HUDEP-2 (cell line): ENCODE measurements around the gene CCL8.

ENCODE experiments used
- DNase-seq, 76 experiments: peaks; one replicate each; lab custom pipeline; 2025; ENCODE audit not compliant: unreplicated experiment in 76 of 76; lab: John Stamatoyannopoulos, UW

Gene CCL8

DNA sequence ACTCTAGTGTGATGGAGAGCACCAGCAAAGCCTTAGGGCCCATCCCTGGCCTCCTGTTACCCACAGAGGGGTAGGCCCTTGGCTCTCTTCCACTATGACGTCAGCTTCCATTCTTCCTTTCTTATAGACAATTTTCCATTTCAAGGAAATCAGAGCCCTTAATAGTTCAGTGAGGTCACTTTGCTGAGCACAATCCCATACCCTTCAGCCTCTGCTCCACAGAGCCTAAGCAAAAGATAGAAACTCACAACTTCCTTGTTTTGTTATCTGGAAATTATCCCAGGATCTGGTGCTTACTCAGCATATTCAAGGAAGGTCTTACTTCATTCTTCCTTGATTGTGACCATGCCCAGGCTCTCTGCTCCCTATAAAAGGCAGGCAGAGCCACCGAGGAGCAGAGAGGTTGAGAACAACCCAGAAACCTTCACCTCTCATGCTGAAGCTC is at the start of gene CCL8:
Gene CCL8, plus strand, starts transcription at position 397 of the 445 bp plus-strand sequence. CDS start 67 bp downstream, outside the sequence.
- no peak for DNase-seq

DNA sequence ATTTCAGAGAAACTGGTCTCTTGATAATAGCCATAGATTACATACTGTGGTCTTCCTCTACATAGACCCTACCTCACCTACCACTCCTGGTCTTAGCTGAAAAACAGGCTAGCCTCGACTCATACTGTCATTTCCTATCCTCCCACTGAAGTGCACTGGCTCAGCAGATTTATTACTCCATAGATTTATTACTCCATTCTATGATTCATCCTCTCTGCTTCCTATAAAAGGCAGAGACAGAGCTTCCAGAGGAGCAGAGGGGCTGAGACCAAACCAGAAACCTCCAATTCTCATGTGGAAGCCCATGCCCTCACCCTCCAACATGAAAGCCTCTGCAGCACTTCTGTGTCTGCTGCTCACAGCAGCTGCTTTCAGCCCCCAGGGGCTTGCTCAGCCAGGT is 49.3 kb upstream of the CCL8 start, which contains the start of gene CCL7:
Gene CCL7, plus strand, starts transcription at position 253 of the 400 bp plus-strand sequence. Its CDS starts 70 bp downstream, at position 323.
- no peak for DNase-seq

DNA sequence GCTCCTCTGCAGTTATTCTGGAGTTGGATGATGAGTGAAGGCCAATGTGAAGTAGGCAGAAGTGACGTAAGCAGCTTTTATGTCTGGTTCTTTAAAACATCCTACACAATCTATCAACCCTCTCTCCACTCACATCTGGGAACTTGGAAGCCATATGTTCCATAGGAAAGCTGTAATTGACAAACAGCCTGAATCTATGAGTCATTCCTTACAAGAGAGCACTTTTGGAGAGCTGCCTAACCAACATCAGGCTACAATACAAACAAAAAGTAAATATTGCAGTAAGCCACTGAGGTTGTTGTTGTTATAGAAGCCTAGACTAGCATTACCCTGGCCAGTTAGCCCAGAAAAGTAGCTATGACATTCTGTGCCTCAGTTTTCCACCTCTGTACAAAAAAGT is 43.4 kb upstream of the CCL8 start:
- no peak for DNase-seq

DNA sequence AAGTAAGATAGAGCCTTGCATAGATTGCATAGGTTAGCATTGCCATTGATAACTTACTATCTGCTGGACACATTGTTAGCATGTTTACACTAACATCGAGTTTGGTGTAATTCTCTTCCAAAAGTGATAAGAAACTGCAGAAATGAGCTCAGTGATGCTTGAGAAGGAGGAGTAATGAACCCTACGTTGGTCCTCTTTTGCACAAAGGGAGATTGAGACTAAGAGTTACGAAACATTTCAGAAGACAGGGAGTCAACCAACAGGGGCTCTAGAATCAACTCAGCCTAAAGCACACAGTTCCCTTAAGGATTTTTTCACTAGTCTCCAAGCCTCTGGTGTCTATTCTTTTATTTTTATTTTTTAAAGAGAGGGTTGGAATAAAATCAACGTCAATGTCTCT is 42.4 kb upstream of the CCL8 start:
- no peak for DNase-seq

DNA sequence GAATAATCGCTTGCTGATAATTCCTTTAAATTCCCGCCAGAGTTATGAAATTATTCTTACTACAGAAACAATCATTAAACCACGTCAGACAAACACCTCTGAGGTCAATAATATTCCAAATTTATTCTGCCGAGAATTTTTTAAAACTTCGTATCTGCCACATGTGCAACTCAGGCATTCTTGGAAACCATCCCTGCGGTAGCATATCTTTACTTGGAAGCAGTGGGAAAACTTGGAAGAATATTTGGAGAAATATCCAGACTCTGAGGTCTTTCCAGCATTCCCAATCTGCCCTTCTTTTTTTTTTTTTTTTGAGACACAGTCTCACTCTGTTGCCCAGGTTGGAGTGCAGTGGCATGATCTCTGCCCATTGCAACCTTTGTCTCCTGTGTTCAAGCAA is 35.7 kb upstream of the CCL8 start:
- DNase-seq, result no peak

DNA sequence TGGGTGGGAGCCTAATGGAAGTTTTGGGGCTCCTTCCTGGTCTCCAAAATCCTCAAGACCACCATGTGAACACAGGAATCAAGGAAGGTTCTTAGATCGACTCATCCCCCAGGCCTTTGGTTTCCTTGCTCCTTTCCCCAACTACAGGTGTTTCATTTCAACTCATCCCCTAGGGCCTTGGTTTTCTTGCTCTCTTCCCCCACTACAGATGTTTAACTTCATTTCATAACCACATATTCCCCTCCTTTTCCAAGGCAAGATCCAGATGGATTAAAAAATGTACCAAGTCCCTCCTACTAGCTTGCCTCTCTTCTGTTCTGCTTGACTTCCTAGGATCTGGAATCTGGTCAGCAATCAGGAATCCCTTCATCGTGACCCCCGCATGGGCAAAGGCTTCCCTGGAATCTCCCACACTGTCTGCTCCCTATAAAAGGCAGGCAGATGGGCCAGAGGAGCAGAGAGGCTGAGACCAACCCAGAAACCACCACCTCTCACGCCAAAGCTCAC is 33.9 kb upstream of the CCL8 start, which contains the start of gene CCL11:
Gene CCL11, plus strand, starts transcription at position 457 of the 507 bp plus-strand sequence. CDS start 67 bp downstream, outside the sequence.
- no peak for DNase-seq

DNA sequence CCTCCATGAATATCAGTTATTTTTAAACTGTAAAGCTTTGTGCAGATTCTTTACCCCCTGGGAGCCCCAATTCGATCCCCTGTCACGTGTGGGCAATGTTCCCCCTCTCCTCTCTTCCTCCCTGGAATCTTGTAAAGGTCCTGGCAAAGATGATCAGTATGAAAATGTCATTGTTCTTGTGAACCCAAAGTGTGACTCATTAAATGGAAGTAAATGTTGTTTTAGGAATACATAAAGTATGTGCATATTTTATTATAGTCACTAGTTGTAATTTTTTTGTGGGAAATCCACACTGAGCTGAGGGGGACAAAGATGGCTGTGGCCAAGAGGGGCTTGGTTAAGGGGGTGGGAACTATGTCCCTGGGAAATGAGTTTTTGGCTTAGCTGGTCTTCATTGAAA is 31.4 kb upstream of the CCL8 start:
- no peak for DNase-seq

DNA sequence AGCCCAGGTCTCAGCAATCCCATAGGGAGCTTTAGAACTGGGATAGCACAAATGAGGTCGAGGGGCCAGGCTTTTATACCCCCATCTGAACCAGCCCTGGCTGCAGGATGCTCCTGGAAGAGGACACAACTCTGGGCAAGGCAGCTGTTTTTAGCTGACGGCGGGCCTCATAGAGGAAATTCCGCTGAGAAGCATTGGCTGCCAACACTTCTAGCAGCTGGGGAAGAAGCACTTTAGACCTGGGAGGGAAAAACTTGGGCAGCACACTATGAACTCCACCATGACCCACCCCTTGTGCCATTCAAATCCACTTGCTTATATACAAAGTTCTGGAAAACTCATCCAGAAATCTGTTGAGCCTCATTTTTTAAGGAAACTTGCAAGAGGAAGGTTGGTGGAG is 28.6 kb upstream of the CCL8 start:
- DNase-seq, result no peak

DNA sequence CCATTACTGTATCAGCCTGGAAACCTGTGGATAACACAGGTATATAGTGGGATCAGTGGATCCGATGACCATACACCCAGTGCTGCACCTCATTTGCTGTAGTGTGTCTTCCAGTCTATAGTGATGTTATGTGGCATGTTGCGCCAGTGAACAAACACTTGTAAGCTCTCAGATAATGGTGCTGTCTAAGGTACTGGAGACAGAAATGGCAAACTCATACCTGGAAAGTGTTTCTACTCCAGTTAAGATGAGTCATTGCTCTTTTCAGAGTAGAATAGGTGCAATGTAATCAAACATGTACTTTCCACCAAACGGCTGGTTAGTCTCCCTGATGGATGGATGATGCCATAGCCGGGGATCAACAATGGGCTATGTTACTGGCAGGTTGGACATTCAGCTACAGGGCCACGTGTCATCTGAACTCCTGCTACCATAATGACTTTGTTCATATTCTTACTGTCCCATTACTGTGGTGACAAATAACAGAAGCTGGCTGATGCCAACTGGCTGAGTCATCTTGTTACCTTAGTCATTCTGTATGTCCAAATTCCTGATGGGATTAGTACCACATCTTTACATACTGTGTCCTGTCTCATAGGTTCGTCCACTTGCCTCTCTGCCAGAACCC is 27.4 kb upstream of the CCL8 start:
- no peak for DNase-seq

DNA sequence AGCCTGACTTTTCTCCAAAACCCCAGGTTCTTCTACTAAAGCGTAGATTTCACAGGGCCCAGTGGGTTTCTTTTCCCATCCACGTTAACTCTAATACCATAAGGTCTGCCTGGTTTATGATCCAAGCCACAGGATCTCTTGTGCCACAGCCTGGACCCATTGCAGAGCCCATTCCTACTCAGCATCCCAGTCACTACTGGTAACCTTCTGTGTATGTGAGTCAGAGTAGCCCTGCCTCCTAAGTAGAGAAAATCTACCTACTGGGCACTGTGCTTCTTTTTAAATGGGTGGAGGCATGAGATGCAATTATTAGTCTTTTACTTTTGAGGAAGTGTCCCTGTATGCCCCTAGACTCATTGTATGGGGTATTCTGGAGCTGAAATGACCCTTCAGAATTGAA is 20.2 kb upstream of the CCL8 start:
- DNase-seq, result no peak

DNA sequence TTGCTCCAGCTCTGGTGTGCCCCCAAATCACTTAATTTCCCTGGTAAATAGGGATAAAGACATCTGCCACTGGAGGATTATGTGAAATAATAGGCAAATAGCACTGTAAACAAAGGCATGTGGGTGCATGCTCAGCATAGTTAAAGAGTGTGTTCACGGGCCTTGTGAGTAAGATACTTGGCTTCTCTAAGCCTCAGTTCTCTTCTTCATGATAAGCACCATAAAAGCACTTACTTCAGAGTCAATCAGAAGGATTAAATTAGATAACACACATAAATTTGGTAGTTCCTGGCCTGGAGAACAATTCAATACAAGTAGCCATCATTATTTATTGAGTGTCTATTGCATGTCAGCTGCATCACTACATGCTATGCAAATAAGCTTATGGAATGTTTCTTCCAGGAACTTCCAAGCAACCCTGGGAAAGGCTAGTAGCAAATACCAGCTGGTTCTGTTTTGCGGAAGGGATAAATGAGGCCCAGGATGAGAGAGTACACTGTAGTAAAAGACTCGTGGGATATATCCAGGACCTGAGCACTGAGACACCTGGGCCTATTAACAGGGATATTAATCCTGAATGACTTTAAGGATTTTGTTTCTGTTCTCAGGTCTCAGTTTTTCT is 19.2 kb upstream of the CCL8 start:
- no peak for DNase-seq

DNA sequence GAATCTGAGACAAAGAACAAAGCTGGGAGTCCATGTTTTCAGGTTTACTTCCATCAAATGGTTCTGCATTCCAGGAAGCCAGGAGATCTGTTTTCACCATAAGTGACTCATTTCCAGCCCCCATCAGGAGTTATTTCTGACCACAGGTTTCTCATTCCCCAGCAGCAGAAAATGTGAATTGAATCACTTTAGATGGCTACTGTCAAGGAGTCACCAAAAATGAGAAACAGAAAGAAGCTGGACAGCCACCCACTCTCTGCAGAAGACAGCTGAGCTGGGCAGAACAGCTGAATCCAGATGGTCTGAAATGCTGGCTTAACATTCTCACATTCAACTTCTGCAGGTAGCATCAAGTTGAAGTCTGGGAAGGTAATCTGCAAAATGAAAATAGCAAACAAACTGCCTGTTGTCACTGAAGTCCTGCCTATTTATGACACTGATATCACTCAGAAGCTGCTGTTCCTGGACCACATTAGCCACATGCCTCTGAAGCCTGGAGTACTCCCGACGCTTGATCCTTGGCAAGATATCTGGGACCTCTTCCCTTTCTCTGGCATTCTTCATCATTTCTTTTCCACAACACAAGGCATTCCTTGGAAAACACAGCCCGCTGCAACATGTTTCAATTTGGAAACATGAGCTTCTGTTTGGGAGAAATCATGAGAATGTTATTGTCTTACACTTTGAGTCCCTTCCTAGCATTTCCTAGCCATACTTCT is 18.4 kb upstream of the CCL8 start:
- DNase-seq, result no peak

DNA sequence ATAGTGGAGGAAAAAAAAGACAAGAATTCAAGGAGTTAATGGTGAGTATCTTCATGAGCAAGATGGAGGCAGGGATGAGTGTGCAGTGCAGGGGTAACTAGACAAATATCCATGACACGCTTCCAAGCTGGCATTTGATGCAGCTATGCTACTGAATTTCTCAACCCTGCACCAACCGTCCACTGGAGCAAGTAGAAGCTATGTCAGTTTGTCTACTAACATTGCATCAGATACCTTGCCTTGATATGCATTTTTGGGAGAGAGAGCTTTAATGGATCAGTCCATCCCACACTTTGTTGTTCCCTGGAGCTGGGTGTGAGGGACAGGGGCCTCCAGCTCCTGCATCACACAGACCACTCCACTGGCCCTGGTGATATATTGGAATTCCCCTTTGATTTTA is 17.2 kb upstream of the CCL8 start:
- DNase-seq, result no peak

DNA sequence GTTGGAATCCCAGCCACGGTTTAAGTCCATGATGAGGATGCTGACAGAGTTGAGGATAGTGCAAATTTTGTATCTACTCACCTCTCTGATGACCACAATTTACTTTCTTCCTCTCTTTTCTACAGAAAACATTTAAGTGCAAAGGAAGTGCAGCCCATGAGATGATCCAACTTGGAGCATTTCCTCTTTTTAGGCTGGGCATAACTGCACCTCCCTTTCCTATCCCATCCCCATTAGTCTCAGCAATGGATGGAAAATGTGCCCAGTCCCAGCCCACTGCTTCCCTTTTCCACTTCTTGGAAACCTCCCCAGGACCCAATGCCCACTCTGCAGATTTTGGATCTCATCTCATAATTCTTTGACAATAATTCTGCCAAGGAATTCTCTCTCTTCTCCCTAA is 16.6 kb upstream of the CCL8 start:
- no peak for DNase-seq

DNA sequence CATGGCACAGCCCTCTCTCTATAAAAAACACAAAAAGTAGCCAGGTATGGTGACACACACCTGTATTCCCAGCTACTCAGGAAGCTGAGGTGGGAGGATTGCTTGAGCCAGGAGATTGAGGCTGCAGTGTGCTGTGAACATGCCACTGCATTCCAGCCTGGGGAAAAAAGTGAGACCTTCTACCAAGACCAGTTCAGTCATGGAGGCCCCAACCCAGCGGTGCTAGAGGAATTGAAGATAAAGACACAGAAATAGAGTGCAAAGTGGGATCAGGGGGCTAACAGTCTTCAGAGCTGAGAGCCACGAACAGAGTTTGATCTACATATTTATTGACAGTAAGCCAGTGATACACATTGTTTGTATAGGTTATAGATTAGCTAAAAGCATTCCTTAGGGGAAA is 15.6 kb upstream of the CCL8 start:
- DNase-seq, result no peak

DNA sequence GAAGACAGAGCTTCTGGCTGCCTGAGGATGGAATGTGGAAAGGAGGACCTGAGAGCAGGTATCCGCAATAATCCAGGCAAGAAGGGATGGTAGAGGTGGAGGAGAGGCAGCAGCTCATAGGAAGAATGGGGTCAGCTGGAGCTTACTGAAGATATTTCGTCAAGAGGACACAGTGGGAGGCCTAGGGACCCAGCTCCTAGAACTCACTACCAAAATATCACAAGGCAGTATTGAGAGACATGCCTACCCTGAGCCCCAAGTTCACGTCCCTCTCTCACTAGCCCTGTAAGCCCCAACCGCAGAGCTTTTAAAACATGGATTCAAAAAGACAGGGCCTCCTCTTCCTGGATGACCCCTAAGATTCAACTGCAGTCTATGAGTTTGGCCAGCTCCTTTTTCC is 14.2 kb upstream of the CCL8 start:
- no peak for DNase-seq

DNA sequence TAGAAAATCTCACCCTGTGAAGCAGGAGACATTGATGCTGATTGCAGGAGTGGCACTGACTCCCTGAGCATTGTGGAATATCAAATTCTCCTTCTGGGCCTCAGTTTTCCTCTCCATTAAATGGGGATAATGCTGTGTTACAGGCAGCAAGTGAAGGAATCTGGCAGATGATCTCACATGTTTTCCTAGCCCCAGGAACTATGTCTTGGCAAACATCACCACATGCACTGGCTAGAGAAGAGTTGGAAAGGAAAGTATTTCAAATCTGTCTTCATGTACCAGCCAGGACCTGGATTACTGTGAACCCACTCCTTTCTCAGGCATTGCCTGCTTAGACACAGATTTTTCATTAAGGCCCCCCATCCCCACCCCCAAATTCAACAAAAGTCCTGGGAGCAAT is 13.6 kb upstream of the CCL8 start:
- DNase-seq, result no peak

DNA sequence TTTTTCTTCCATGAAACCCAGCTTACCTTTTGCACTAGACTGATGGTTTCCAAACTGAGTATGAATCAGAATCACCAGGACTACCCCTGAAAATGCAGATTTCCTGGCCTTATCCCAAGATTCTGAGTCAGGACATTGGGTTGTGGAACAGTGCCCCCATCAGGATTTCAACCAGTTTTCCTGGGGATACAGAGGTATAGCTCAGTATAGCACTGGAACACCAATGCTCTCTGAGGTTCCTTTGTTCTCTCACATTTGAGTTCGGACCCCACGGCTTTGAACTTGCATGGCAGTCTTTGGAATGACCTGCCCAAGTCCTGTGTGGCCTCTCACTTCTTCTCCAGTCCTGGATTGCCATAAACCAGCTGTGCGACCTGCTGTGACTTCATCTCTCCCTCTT is 12.8 kb upstream of the CCL8 start:
- DNase-seq, result peak in 1 of 76 experiments; percentile 9

DNA sequence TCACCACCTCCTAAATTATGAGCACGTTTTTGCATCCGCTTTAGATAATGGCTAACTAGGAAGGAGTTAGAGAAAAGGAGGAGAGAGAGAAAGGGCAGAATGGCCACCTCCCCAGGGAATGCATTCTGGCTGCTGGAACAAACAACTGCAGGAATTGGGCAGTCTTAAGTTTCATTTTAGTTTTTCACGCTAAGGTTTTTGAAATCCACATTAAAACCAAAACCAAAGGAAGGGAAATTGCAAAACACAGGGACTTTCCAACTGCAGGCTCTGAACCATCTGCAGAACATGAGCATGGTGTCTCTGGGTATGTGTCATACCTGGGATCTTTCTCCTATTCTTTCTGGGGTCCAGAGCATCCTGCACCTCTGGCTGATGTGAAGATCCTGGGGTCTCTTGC is 12.1 kb upstream of the CCL8 start:
- no peak for DNase-seq

DNA sequence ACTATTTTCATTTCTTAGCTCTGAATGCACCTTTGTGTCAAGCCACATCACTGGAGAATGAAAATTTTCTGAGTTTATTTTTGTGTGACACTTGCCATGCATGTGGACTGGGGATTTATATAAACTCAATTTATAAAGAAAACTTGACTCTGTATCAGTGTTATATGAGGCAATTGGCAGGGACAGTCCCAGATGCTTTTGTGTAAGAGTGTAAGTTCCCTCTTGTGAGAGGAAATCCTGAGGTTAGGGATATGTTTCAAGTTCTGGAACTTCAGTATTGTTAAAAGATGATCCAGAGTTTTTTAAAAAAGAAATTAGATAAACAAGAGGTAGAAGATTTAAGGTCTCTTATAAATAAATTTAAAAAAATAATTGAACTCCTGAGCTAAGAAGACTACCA is 10.9 kb upstream of the CCL8 start:
- DNase-seq, result no peak

DNA sequence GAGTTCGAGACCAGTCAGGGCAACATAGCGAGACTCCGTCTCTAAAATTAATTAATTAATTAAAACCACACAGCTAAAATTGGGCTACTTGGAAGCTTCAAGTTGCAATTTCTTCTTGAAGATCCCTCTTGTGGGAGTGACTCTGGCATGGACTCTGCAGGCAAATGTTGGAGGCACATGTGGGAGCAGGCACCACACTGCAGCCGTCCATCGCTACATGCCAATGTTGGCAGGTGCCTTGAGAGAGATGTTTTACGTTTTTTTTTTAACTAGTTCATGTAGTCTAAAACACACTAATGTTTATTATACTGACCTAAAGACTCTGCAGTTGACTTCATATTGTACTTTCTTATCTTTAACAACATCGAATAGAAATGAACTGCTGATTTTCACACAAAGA is 7.9 kb upstream of the CCL8 start:
- no peak for DNase-seq

DNA sequence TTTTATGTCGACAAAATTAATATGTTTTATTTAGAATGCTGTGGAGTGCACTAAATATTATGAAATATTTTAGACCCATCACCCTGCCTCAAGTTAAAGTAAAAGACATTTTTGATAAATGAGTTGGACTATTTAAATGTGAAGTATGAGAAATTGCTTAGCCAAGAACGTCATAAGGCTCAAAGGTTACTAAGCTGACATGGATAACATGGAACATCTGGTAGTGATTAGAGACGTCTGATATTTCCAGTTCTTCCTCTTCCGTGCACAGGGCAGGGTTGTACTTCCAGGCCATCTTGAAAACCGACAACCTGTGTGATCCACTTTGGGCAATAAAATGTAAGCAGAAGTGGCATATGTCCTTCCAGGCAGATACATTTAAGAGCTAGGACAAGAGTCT is 7.2 kb upstream of the CCL8 start:
- no peak for DNase-seq
